Occipital lobe (tissue), 2 donors: ENCODE measurements around the gene KANSL1. TPM values are rescaled to one million over a fixed set of nuclear protein-coding genes. Genes with fewer than 3 reads are reported as not detected.
A peak's percentile ranks its signal among the peaks of the same experiment; 100 is the strongest.

Experiments used
- DNase-seq: peaks from one replicate; lab custom pipeline; 2025; lab: John Stamatoyannopoulos, UW
- total RNA-seq: library from RNA; depleted of rRNA; stranded (reverse); fragments of >200 nt; gene quantifications from one replicate; pipeline ENCODE4 v1.2.3, GENCODE V29; 2014

Gene KANSL1
- total RNA-seq, 1 donor from 2014 or later, result 116 TPM

GRCh38 chr17:46080118-46081017 is 112.9 kb downstream of the KANSL1 start:
- no peak for DNase-seq

GRCh38 chr17:46078675-46079074 is 114.6 kb downstream of the KANSL1 start:
- no peak for DNase-seq

DNA sequence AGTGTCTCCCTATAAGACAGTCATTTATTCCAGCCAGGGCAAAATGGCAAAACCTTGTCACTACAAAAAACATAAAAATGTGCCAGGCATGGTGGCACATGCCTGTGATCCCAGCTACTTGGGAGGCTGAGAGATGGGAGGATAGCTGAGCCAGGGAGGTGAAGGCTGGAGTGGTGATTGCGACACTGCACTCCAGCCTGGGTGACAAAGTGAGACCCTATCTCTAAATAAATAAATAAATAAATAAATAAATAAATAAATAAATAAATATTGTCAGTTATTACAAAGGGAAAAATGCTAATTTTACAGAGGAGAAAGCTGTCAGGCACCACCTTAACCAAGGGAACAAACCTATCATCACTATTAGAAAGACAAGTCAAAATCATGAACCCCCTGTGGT is 118.7 kb downstream of the KANSL1 start:
- DNase-seq, result no peak

GRCh38 chr17:46072998-46073397 is 120.2 kb downstream of the KANSL1 start:
- DNase-seq, result no peak

GRCh38 chr17:46071796-46072195 is 121.4 kb downstream of the KANSL1 start:
- DNase-seq, result no peak

GRCh38 chr17:46064460-46064859 is 128.8 kb downstream of the KANSL1 start:
- DNase-seq, result no peak

DNA sequence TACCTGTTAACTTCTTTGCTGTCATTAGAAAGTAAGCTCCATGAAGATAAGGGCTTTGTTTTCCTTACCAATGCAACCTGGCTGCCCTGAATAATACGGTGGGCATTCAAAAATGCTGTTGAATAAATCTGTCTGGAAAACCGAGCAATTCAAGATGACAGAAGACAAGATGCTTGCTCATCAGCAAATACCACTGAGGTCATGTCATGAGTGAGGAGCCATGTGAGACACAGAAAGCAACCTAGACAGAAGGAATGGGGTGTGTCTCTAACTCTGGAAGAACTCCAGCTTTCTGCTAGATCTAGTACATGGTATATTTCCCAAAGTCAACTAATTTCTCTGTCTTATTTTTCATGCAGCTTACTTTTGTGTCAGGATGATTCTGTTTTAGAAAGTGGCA is 130.0 kb downstream of the KANSL1 start:
- DNase-seq, result no peak

- DNase-seq, result no peak
Measured at GRCh38 chr17:46061435-46061834, 131.8 kb downstream of the KANSL1 start.

DNA sequence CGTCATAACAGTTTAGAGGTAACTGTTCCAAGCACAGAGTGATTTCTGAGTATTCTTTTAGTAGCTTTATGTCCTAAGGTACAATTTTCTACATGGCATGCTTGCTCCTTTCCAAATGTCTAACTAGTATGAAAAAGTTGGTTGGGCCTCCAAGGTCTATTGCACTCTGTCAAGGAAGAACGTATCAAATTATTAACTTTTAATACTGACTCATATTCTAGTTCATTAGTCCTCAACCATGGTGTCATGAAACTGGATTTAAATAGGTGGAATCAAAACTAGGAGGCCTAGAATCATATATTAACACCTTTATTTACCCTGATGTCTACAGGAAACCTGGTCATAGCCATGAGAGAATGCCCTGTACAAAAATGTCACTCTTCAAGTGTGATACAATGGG is 132.8 kb downstream of the KANSL1 start:
- DNase-seq, result no peak

DNA sequence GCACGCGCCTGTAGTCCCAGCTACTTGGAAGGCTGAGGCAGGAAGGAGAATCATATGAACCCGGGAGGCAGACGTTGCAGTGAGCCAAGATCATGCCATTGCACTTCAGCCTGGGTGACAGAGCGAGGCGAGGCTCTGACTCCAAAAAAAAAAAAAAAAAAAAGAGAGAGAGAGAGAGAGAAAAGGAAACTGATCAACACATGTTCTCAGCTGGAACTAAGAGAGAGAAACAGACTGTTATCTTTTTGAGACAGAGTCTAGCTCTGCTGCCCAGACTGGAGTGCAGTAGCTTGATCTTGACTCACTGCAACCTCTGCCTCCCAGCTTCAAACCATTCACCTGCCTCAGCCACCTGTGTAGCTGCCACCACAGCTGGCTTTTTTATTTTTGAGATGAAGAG is 133.7 kb downstream of the KANSL1 start:
- no peak for DNase-seq

GRCh38 chr17:46057366-46057765 is 135.9 kb downstream of the KANSL1 start:
- DNase-seq, result no peak

- no peak for DNase-seq
Measured at GRCh38 chr17:46056800-46057304, 136.4 kb downstream of the KANSL1 start.

- DNase-seq, result no peak
Measured at GRCh38 chr17:46053911-46054534, 139.2 kb downstream of the KANSL1 start.

GRCh38 chr17:46049656-46050055 is 143.6 kb downstream of the KANSL1 start:
- DNase-seq, result no peak

- DNase-seq, result no peak
Measured at GRCh38 chr17:46047856-46048255, 145.4 kb downstream of the KANSL1 start.

DNA sequence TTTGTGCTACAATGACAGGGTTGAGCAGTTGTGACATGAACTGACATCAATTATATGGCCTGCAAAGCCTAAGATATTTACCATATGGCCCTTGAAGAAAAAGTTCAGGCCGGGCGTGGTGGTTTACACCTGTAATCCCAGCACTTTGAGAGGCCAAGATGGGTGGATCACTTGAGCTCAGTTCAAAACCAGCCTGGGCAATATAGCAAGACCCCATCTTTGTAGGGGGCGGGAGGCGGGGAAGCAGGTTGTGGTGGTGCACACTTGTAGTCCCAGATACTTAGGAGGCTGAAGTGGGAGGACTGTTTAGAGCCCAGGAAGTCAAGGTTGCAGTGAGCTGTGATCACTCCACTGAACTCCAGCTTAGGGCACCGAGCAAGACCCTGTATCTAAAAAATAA is 145.8 kb downstream of the KANSL1 start:
- DNase-seq, result no peak

GRCh38 chr17:46046957-46047356 is 146.3 kb downstream of the KANSL1 start:
- no peak for DNase-seq

DNA sequence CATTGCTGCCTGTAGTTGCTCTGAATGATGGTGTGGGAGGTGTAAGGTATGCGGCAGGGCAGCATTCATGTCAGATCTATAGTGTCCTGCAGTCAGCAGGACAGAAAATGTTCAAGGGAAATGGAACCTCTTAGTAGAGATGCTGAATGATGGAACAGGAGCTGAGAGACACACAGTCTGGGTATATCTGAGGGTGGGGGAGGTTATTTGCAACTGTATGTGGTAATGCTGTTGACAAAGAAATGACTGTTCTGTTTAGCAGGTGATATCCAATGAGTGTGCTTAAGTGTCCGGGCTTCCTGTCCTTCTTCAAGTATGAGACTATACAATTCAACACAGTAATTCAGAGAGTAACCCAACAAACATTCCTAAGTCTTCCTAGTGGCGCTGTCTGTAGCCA is 147.6 kb downstream of the KANSL1 start:
- no peak for DNase-seq

DNA sequence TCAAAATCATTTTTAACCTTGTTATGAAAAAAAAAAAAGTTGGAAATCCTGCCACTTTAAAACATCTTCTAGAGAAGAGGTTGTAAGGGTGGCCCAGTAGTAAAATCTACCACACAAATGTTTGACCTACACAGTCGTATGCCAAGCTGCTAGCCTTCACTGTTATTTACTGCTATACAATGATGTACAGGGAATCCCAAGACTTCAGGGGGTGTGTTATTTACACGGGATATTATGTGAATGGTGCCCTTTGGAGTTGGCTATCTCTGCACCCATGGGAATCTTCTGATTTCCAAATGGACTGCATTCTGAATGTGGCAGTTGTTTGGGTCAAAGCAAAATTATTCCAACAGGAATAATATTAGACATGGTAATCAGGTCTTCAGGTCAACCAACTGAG is 148.2 kb downstream of the KANSL1 start:
- DNase-seq, result no peak

GRCh38 chr17:46044286-46044928 is 148.8 kb downstream of the KANSL1 start:
- DNase-seq, result peak; percentile 26

- no peak for DNase-seq
Measured at GRCh38 chr17:46043606-46044005, 149.6 kb downstream of the KANSL1 start.

DNA sequence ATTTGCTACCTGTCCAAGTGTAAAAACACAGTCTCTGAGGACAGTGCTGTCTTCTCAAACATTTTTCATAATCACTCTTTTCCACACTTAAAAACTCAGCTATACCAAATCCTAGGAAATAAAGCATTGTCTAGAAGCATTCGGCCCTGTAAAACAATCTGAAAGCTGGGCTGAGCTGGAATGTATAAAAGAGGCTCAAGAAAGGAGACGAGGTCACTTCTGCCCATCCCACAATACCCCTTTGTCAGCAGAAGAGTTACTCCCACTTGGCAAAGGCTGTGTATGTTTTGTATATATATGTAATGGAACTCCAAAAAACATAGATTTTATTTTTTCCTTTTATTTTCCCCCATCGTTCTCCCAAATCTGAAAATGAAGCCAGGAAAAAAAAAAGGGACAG is 150.3 kb downstream of the KANSL1 start:
- DNase-seq, result no peak
